Esophagus squamous epithelium (tissue), 4 donors: ENCODE measurements around the gene MIA3.

Source experiments
- POLR2A ChIP-seq, 4 donors: fragments of 450-650 bp; IDR thresholded peaks; one replicate each; pipeline ENCODE4 v1.6.1; 2017; ENCODE audit warnings: antibody characterized with exemption in 4 of 4, mild to moderate bottlenecking in 4 of 4, moderate library complexity in 3 of 4
- TF ChIP-seq, protein P1 (sequence below), 6 experiments: fragments of 450-650 bp in 4 of 6; fragments of 200-600 bp in 2 of 6; sonication (generic) in 2 of 6; IDR thresholded peaks; one replicate each; pipeline ENCODE4 v1.5.1; 2016 to 2019; ENCODE audit warnings: antibody characterized with exemption in 6 of 6, mild to moderate bottlenecking in 4 of 6, moderate library complexity in 4 of 6

DNA sequence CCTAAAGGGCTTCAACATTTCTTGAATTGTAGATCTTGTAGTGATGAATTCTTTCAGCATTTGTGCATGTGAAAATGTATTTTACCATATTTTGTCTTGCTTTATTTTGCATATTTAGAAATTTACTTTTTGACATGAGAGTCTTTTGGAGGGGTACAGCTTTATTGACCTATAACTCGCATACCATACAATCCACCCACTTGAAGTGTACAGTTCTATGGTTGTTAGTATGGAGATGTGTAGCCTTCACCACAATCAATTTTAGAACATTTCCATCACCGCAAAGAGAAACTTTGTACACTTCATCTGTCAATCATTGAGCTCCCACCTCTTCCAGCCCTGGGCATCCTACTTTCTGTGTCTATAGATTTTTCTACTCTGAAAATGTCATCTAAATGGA, 7.2 kb upstream of the MIA3 start:
- TF ChIP-seq, protein P1, sequence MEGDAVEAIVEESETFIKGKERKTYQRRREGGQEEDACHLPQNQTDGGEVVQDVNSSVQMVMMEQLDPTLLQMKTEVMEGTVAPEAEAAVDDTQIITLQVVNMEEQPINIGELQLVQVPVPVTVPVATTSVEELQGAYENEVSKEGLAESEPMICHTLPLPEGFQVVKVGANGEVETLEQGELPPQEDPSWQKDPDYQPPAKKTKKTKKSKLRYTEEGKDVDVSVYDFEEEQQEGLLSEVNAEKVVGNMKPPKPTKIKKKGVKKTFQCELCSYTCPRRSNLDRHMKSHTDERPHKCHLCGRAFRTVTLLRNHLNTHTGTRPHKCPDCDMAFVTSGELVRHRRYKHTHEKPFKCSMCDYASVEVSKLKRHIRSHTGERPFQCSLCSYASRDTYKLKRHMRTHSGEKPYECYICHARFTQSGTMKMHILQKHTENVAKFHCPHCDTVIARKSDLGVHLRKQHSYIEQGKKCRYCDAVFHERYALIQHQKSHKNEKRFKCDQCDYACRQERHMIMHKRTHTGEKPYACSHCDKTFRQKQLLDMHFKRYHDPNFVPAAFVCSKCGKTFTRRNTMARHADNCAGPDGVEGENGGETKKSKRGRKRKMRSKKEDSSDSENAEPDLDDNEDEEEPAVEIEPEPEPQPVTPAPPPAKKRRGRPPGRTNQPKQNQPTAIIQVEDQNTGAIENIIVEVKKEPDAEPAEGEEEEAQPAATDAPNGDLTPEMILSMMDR (IDR thresholded peaks at IDR 0.05): no peak
- TF ChIP-seq POLR2A (IDR thresholded peaks at IDR 0.05): no peak
